GM19025 (cell line): Measurements from ENCODE around the gene FAM222A.

ENCODE experiments used
- ATAC-seq: cut with Tn5 transposase; IDR thresholded peaks from one replicate; pipeline ENCODE4 v1.9.1; 2021; ENCODE audit warnings: mild to moderate bottlenecking, low read depth, moderate library complexity; ENCODE audit not compliant: unreplicated experiment

Gene FAM222A

GRCh38 chr12:109816870-109817269, 103.2 kb downstream of the FAM222A start:
- ATAC-seq, result no peak

- ATAC-seq, result no peak
Observed at GRCh38 chr12:109817627-109818231, 104.1 kb downstream of the FAM222A start.

- no peak for ATAC-seq
Observed at GRCh38 chr12:109818253-109818652, 104.6 kb downstream of the FAM222A start.

- ATAC-seq, result no peak
Observed at GRCh38 chr12:109818905-109819500, 105.4 kb downstream of the FAM222A start.
